NOMO-1 treated with DMSO at 0.1 percent for 48 hours (cell line): ENCODE measurements around the gene SCYL1.

Experiments used
- DNase-seq: peaks from one replicate; lab custom pipeline; 2025; ENCODE audit not compliant: unreplicated experiment; lab: John Stamatoyannopoulos, UW

Gene SCYL1

DNA sequence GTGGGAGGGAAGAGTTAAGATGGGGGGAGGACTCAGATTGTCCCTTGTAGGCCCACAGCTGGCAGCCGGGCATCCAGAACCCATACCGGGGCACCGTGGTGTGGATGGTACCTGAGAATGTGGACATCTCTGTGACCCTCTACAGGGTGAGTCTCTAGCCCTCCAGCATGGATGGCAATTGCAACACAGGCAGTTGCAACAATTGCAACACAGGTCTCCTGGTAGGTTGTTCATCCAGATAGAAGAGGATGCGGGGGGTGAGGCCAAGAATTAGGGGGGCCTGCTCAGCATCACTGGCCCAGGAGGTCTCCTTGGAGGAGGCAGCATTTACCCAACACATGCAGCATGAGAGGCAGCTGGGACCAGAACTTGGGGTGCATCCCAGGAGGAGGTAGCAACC, 54.4 kb downstream of the SCYL1 start:
- DNase-seq, result peak; percentile 12

DNA sequence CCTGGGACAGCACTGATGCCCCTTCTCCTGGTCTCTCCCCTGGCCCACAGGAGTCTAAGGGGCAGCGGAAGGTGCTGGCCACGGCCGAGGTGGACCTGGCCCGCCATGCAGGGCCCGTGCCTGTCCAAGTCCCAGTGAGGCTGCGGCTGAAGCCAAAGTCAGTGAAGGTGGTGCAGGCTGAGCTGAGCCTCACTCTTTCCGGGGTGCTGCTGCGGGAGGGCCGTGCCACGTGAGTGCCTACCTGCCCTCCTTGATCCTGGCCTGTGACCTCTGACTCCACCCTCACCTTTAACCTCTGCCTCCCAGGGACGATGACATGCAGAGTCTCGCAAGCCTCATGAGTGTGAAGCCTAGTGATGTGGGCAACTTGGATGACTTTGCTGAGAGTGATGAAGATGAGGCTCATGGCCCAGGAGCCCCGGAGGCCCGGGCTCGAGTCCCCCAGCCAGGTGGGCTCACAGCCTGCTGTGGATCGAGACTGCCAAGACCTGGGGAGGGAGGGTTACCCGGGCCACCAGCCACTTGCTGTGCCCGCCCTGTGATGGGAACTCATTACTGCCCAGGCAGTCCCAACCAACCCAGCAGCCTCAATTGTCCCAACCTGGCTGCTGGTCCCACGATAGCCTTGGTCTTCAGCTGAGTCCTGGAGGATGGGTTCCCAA, 55.3 kb downstream of the SCYL1 start:
- DNase-seq, result no peak

DNA sequence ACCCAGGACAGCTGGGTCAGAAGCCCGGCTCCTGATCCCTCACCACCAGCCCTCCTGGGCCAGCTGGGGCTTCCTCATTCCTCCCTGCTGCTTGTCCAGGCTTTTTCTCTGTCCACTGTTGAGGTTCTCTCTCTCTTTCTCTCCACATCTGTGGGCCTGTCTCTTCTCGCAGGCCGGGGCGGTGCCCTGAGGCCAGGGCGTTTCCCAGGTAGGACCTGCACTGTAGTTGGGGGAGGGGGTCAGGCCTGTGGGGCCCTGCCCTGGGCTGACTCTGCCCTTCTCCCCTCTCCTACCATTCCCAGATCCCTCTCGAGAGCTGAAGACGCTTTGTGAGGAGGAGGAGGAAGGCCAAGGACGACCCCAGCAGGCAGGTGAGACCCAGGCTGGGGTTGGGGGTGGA, 55.9 kb downstream of the SCYL1 start:
- DNase-seq, result no peak

DNA sequence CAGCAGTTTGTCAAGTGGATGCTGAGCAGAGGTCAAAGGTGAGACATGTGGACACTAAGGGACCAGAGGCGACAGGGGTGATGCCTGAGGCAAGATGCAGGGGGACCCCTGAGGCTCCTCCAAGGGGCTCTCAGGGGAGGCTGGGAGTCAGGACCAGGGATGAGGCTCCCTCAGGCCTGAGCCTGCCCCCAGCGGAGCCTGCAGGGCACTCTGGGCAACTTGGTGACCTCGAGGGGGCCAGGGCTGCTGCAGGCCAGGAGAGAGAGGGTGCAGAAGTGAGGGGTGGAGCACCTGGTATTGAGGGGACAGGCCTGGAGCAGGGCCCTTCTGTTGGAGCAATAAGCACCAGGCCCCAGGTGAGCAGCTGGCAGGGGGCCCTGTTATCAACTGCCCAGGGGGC, 57.0 kb downstream of the SCYL1 start:
- DNase-seq, result no peak

DNA sequence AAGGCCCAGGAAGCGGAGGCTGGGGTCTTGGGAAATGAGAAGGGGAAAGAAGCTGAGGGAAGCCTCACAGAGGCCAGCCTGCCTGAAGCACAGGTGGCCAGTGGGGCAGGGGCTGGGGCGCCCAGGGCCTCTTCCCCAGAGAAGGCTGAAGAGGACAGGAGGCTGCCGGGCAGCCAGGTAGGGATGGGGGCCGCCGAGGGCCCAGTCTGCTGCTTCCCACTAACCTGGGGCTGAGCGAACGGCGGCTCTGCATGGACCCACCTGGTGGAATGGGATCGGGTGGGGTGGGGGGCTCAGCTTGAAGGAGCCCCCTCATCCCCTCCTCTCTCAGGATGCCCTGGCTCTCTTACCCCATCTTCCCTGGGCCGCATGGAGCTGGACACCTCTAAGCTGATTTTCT, 58.7 kb downstream of the SCYL1 start:
- DNase-seq, result no peak

DNA sequence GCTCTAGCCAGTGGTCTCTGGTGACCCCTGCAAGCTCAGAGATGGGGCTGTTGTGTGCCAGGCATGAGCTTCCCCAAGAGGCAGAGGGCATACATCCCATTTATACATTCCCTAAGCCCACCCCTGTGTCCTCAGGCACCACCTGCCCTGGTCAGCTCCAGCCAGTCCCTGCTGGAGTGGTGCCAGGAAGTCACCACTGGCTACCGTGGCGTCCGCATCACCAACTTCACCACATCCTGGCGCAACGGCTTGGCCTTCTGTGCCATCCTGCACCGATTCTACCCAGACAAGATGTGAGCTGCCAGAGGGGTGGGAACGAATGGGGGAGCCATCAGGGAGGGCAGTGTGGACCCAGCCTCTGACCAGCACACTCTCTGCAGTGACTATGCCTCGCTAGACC, 59.2 kb downstream of the SCYL1 start:
- no peak for DNase-seq

DNA sequence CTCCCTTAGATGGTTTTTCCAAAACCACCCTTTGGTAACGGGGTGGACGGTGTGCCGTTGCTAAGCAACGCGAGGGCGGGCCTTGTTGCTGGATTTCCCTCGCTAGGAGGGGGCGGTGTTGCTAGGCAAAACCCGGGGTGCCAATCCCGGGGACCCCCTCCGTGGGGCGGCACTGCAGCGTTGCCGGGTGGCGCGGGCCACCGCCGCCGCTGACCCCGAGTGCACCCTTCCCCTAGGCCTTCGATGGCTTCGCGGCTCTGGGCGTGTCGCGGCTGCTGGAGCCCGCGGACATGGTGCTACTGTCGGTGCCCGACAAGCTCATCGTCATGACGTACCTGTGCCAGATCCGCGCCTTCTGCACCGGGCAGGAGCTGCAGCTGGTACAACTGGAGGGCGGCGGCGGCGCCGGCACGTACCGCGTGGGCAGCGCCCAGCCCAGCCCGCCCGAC, 59.9 kb downstream of the SCYL1 start:
- DNase-seq, result no peak

DNA sequence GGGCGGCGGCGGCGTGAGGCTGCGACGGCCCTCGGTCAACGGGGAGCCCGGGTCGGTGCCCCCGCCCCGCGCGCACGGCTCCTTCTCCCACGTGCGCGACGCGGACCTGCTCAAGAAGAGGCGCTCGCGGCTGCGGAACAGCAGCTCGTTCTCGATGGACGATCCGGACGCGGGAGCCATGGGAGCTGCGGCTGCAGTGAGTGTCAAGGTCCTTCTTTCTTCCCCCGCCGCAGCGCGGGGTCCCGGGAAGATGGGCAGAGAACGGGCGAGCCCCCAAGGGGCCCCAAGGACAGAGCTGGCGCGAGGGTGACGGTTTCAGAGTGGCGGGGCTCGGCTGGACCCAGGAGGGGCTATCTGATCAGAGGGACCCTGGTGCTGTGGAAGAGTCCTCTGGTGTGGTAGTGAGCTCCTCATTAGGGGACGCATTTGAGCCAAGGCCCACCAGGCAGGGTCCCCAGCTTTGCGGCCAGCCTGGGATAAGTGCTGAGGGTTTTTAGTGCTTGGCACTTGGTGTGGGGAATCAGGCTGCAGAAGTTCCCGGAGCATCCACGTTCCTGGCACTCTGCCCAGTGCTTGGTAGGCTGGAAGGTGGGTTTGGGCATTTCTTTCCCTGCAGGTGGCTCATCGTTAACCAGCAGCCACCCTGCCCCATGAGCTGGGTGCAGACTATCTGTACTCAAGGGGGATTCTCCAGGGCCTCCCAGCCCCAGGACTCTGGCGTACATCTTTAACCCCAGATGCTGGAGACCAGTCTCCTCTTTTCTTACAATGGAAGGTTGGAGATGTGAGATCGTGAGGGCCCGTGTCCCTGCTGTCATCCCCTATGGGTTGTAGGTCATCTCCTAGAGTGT, 60.7 kb downstream of the SCYL1 start:
- DNase-seq, result no peak

DNA sequence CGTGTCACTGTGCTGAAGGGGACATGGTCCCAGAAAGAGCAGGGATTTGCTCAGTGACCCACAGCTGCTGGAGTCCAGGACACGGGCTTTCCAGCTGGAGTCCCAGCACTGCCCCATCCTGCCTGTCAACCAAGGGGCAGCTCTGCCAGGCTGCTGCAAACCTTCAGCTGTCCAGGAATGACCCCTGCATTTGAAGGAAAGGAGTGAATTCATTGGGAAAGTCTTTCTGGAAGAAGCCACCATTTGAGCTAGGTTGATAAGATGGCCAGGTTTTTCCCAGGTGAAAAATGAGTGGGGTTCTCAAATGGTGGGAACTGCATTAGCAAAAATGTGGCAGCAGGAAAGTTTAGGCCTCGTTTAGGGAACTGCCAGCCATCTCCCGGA, 61.4 kb downstream of the SCYL1 start:
- DNase-seq, result no peak

DNA sequence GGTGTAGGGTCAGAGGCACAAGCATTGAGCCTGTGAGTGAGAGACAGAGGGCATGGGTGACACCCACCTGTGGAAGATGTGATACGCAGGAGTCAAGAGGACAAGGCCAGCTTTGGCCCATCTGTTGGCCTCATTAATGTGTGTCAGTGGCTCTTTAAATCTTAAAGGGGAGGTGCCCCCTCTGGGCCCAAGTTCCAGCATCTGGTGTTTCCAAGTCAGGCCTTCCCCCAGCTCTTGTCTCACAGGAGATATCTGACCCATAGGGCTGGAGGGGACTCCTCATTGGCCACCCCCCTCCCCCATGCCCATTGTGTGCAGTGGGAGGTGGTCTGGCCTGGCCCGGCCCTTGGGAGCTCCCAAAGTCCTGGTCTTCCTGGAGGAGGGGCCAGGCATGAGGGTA, 61.8 kb downstream of the SCYL1 start:
- no peak for DNase-seq
